Stimulated activated naive CD8-positive, alpha-beta T cell treated with anti-CD3 and anti-CD28 coated beads, Interleukin-15, Interleukin-2, amounts not matched to agents 100 ng/mL and 50 ng/mL, for 24 hours (primary cell): Measurements from ENCODE around the gene RPL5.
"Not testable (repeated sequence)": the region's sequence is repeated elsewhere in the genome, so short reads cannot be mapped to it uniquely, and the experiment has no call there.

Source experiments
- H3K27ac Mint-ChIP-seq: one replicate; pipeline ENCODE4 v1.8.0; 2021; ENCODE audit warnings: mild to moderate bottlenecking, mixed read lengths
- H3K27me3 Mint-ChIP-seq: one replicate; pipeline ENCODE4 v1.8.0; 2021; ENCODE audit warnings: mixed read lengths
- H3K36me3 Mint-ChIP-seq: one replicate; pipeline ENCODE4 v1.8.0; 2021; ENCODE audit warnings: low read depth, mixed read lengths
- H3K4me1 Mint-ChIP-seq: one replicate; pipeline ENCODE4 v1.8.0; 2021; ENCODE audit warnings: low read depth, mixed read lengths
- H3K4me3 Mint-ChIP-seq: one replicate; pipeline ENCODE4 v1.8.0; 2021; ENCODE audit warnings: mild to moderate bottlenecking, mixed read lengths
- H3K9me3 Mint-ChIP-seq: one replicate; pipeline ENCODE4 v1.8.0; 2021; ENCODE audit warnings: mixed read lengths

RPL5 gene

DNA sequence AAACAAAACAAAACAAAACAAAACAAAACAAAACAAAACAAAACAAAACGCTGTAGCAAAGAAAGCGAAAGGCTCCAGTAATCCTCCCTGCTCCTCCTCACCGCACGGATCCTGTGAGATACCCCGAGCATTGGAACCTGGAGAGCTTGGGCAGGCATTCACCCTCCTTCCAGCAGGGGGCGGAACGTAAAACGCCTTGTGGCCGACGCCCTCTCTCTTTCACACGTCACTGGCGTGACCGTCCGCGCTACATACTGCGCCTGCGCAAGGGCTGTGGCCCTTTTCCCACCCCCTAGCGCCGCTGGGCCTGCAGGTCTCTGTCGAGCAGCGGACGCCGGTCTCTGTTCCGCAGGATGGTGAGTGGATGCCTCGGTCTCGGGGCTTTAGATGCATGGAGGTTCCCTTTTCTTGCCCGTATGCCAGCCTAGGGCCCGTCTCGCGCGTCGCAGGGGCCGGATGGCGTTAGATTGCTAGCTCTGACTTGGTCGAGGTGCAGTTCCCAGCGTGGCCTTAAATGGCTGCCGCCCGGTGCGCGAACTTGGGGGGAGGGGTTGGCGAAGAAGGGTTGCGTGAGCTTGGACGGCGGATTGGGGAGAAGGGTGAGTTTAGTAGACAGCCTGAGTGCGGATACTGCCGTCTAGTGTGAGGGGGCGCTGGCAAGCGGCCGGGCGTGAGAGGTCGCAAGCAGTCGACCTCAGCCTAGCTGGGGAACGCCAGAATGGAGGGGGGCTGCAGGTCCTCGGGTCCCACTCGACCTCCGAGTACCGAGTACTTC lies at the start of gene RPL5:
RPL5 (plus strand) TSS at position 279 of the 775 bp plus-strand sequence; CDS start at position 354, 75 bp downstream.
- no peaks in the 10 kb centered on the region for H3K9me3 Mint-ChIP-seq
- peak within 1 kb of the TSS; percentile 99 for H3K4me3 Mint-ChIP-seq
- H3K4me1 Mint-ChIP-seq: peaks cover 42% of the 10 kb centered on the region
- H3K27ac Mint-ChIP-seq: peak within 1 kb of the TSS; percentile 100
- H3K36me3 Mint-ChIP-seq: peaks cover 51% of the 10 kb centered on the region
- no peaks in the 10 kb centered on the region for H3K27me3 Mint-ChIP-seq

GRCh38 chr1:92783550-92783949 lies 48.3 kb upstream of the RPL5 start:
- H3K36me3 Mint-ChIP-seq, H3K9me3 Mint-ChIP-seq: not testable (repeated sequence)
- H3K4me1 Mint-ChIP-seq: peaks cover 29% of the 10 kb centered on the region
- H3K27ac Mint-ChIP-seq: peak overlapping the region; percentile 70
- peaks cover 71% of the 10 kb centered on the region for H3K27me3 Mint-ChIP-seq
- H3K4me3 Mint-ChIP-seq: peak overlapping the region; percentile 67

DNA sequence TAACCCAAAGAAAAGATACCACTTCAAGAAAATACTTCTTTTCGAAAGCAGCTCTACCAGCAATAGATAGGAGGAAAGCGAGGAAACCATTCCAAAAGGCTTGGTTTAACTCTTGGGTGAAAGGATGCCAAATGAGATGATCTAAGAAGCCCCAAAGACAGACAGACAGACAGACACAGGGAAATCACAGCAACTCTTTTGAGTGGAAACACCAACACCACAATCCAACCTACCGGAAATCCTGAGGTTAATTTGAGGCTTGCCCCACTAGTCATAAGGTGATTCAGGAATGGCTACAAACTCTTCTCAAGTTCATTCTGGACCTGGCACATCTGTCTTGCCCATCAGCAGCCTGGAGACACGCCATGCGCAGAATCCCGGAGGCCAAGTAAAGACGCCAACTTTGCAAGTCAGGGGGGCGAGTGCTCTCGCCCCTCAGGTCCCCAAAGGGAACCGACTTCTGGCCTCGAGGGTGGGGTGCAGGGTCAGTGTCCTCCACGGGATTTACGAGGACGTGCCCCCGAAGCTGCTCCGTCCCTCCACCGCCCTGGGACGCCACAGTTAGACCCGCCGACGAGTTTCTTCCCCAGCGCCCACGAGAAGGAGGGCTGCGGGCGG lies 47.7 kb upstream of the RPL5 start:
- peaks cover 68% of the 10 kb centered on the region for H3K27me3 Mint-ChIP-seq

DNA sequence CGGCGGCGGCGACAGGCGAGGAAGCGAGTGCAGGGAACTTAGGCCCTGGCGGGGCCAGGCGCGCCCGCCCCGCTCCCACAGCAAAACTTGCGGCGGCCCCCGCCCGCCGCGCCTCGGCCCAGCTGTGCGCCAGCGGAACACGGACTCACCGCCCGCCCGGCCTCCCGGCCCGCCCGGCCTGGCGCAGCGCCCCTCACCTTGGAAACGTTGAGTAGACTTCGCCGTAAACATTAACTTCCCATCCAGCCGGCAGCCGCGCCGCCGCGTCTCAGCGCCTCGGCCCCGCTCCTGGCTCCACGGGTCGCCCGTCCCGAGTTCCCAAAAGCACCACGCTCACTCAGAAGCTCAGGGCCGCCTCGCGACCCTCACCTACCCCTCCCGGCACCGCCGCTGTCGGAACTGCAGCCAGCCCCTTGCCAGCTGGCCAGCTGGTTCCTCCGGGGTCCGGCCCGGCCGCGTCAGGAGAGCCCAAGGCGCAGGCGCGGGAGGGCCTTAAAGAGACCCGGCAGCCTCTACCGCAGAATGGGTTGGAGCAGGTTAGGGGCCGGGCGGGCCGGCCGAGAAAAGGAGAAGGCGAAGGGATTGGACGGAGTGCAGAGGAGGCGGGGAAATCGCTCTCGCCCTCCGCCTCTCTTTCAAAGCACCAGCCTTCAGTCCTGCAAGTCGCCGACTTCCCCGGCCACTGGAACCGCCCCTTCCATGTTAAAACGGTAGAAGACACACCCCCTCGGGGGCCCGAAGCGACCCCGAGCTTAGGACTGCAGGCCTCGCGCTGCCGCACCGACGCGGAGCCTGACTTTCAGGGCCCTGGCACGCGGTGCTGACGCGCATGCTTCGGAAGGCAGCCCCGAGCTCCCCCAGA lies 47.0 kb upstream of the RPL5 start, which contains the start of gene EVI5:
EVI5 (minus strand) TSS at position 470 of the 862 bp plus-strand sequence. CDS start 48,562 bp downstream, outside the sequence.
- peak within 1 kb of the TSS; percentile 78 for H3K4me3 Mint-ChIP-seq
- no peaks in the 10 kb centered on the region for H3K36me3 Mint-ChIP-seq
- H3K4me1 Mint-ChIP-seq: peaks cover 29% of the 10 kb centered on the region
- peak within 1 kb of the TSS; percentile 70 for H3K27ac Mint-ChIP-seq
- H3K27me3 Mint-ChIP-seq: peaks cover 67% of the 10 kb centered on the region
- H3K9me3 Mint-ChIP-seq: no peaks in the 10 kb centered on the region

More for the DNA sequence above, 47.7 kb upstream of the RPL5 start:
- Mint-ChIP-seq H3K4me3 (peak overlapping the region; percentile 67), H3K36me3 (no peaks in the 10 kb centered on the region), H3K9me3 (no peaks in the 10 kb centered on the region), H3K27ac (peak overlapping the region; percentile 70), H3K4me1 (peaks cover 29% of the 10 kb centered on the region)

- H3K4me1 Mint-ChIP-seq: peaks cover 29% of the 10 kb centered on the region
- H3K27ac Mint-ChIP-seq: no peak overlapping the region
- H3K4me3 Mint-ChIP-seq: no peak overlapping the region
- H3K36me3 Mint-ChIP-seq: no peaks in the 10 kb centered on the region
- peaks cover 66% of the 10 kb centered on the region for H3K27me3 Mint-ChIP-seq
- H3K9me3 Mint-ChIP-seq: no peaks in the 10 kb centered on the region
These were observed 45.5 kb upstream of the RPL5 start for GRCh38 chr1:92786111-92786901.

GRCh38 chr1:92790081-92790480 lies 41.8 kb upstream of the RPL5 start:
- peaks cover 75% of the 10 kb centered on the region for H3K27me3 Mint-ChIP-seq
- no peaks in the 10 kb centered on the region for H3K9me3 Mint-ChIP-seq
- H3K27ac Mint-ChIP-seq: no peak overlapping the region
- no peak overlapping the region for H3K4me3 Mint-ChIP-seq
- no peaks in the 10 kb centered on the region for H3K36me3 Mint-ChIP-seq
- peaks cover 10% of the 10 kb centered on the region for H3K4me1 Mint-ChIP-seq

DNA sequence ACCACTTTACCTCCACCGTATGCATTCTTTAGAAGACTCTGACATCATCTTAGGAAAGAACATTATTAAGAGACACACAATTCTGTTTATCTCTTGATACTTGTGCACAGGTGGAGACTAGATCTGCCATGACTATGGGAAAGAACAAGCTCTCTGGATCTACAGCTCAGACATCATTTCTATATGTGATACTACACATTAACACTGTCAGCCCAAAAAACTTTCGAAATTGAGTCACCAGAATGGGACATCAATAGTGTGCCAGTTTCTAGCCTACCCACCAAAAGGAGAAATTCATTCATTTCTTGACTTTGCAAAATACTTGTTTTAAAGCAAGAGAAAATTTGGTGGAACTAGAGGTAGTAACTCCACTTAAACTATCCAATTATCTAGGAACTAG lies 41.0 kb upstream of the RPL5 start:
- Mint-ChIP-seq H3K9me3 (no peaks in the 10 kb centered on the region), H3K27ac (no peak overlapping the region), H3K27me3 (peaks cover 75% of the 10 kb centered on the region), H3K4me1 (peaks cover 5% of the 10 kb centered on the region), H3K36me3 (no peaks in the 10 kb centered on the region), H3K4me3 (no peak overlapping the region)

DNA sequence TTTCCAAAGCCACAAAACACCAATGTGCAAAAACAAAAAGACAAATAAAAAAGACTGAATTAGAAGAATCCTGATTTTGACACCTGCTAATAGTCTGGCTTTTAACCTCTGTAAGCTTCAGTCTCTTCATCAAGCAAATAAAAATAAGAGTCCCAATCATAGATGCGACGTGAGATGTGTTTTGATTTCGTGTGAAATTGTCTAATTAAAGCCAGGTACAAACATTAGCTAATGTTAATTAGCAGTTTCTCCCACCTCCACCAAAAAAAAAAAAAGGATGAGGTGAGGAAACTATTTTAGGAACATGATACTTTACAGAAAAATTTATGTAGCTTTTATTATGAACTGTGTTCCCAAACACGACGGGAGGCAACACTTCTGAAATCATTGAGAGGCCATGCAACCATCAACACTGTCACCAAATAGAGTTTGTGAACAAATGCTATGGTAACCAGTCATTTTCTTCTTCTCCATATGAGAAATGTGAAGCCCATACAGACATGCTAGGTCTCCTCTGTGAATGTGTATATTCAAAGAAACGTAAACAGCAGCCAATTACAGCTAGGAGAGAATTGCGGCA lies 40.3 kb upstream of the RPL5 start:
- H3K27me3 Mint-ChIP-seq: peaks cover 71% of the 10 kb centered on the region
- H3K36me3 Mint-ChIP-seq: no peaks in the 10 kb centered on the region
- H3K4me3 Mint-ChIP-seq: no peak overlapping the region
- no peaks in the 10 kb centered on the region for H3K9me3 Mint-ChIP-seq
- peaks cover 2% of the 10 kb centered on the region for H3K4me1 Mint-ChIP-seq
- H3K27ac Mint-ChIP-seq: no peak overlapping the region

DNA sequence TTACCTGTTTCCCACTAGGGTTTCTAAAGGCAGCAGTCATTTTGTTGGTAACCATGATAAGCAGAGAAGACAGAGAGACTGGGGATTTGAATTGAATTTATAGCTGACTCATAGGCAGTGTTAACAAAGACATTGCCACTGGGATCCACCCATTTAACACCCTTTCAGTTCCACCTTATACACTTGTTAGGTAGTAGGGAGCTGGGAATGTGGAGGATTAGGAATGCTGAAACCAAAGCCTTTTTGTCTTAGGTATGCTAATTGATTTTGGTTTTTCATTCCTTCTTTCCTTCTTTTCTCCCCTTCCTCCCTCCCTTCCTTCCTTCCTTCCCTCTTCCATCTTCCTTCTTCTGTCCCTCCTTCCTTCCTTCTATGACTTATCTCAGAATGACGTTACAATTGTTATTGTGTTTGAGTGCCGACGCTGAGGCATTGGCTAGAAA lies 39.5 kb upstream of the RPL5 start:
- H3K27ac Mint-ChIP-seq: no peak overlapping the region

GRCh38 chr1:92795166-92795565 lies 36.7 kb upstream of the RPL5 start:
- Mint-ChIP-seq H3K27me3 (peaks cover 59% of the 10 kb centered on the region), H3K4me1 (no peaks in the 10 kb centered on the region), H3K36me3 (no peaks in the 10 kb centered on the region), H3K4me3 (no peak overlapping the region), H3K9me3 (no peaks in the 10 kb centered on the region), H3K27ac (no peak overlapping the region)

More for the DNA sequence above, 39.5 kb upstream of the RPL5 start:
- Mint-ChIP-seq H3K9me3 (no peaks in the 10 kb centered on the region), H3K4me3 (no peak overlapping the region), H3K27me3 (peaks cover 67% of the 10 kb centered on the region), H3K4me1 (no peaks in the 10 kb centered on the region), H3K36me3 (no peaks in the 10 kb centered on the region)

DNA sequence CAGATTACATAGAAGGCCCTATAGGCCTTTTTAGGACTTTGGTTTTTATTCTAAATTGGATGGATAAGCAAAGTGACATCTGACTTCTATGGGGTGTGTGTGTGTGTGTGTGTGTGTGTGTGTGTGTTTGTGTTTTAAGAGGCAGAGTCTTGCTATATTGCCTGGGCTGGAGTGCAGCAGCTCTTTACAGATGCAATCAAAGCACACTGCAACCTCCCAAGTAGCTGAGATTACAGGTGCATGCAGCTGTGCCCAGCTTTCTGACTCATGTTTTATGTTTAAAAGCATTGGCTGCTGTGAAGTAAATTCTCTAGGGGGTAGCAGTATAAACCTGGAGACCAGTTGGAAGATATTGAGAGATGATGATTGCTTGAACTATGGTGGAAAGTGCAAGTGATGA lies 34.5 kb upstream of the RPL5 start:
- Mint-ChIP-seq H3K9me3 (no peaks in the 10 kb centered on the region), H3K36me3 (no peaks in the 10 kb centered on the region), H3K4me3 (no peak overlapping the region), H3K27me3 (peaks cover 44% of the 10 kb centered on the region), H3K4me1 (no peaks in the 10 kb centered on the region), H3K27ac (no peak overlapping the region)

DNA sequence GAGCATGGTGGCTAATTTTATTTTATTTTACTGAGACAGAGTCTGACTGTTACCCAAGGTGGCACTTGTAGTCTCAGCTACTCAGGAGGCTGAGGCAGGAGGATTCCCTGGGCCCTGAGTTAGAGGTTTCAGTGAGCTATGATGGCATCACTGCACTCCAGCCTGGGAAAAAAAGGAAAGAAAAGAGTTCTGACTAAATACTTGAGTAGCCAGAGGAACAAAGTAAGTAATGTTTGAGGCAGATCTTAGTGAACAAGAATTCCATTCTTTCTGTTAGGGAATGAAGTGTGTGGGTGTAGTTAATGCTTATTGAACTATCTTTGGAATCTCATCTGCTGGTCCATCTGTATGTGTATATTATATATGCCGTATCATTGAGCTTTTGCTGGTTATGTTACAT lies 33.9 kb upstream of the RPL5 start:
- Mint-ChIP-seq H3K4me3 (no peak overlapping the region), H3K27me3 (peaks cover 38% of the 10 kb centered on the region), H3K4me1 (no peaks in the 10 kb centered on the region), H3K9me3 (no peaks in the 10 kb centered on the region), H3K36me3 (no peaks in the 10 kb centered on the region), H3K27ac (no peak overlapping the region)

DNA sequence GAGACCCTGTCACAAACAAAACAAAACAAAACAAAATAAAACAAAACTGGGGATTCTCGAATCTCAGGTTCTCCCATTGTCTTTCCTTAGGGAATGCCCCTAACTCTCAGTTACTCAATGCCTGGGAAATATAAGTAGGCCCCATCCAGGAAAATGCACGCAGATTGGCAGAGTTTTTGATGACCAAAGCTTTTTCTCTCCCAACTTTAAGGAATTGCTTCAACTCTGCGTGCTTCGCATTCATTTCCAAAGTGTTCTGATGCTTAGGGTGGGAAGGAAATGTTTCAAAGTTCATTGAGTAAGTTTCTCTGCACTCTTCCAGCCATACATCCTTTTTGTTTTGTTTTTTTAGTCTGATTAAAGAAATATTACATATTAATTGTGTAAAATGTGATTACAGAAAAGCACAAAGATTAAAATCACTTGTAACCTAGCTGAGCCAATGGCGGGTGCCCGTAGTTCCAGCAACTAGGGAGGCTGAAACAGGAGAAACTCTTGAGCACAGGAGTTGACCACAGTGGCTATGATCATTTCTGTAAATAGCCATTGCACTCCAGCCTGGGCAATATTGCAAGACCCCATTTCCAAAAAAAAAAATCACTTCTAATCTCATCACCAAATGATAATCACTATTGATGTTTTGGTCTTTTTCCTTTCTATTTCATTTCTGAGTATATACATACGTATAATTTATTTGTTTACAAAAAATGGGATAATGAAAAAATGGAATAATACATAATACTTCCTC lies 28.5 kb upstream of the RPL5 start:
- Mint-ChIP-seq H3K27me3 (peaks cover 9% of the 10 kb centered on the region), H3K36me3 (no peaks in the 10 kb centered on the region), H3K4me1 (no peaks in the 10 kb centered on the region), H3K4me3 (no peak overlapping the region), H3K9me3 (no peaks in the 10 kb centered on the region), H3K27ac (no peak overlapping the region)
